Transverse colon (tissue), 4 donors: Measurements from ENCODE around the gene LRP11.

Source experiments
- CTCF ChIP-seq, 5 experiments: fragments of 200-600 bp in 3 of 5; fragments of 450-650 bp in 2 of 5; sonication (generic) in 3 of 5; IDR thresholded peaks; 1 replicate in 2 of 5; 2 replicates in 3 of 5; pipeline ENCODE4 v1.5.1; 2016 to 2017; ENCODE audit warnings: antibody characterized with exemption in 5 of 5, inconsistent platforms in 3 of 5, mild to moderate bottlenecking in 2 of 5, moderate library complexity in 1 of 5
- EP300 ChIP-seq: sonication (generic); formaldehyde crosslinking; IDR thresholded peaks from one replicate; pipeline ENCODE4 v1.6.1; 2017; ENCODE audit warnings: antibody characterized with exemption, low read depth
- POLR2A ChIP-seq: fragments of 450-650 bp; IDR thresholded peaks from one replicate; pipeline ENCODE4 v1.6.1; 2016; ENCODE audit warnings: antibody characterized with exemption, mild to moderate bottlenecking, moderate library complexity
- POLR2AphosphoS5 ChIP-seq, 3 donors: sonication (generic); formaldehyde crosslinking; IDR thresholded peaks; one replicate each; pipeline ENCODE4 v1.6.1; 2016; ENCODE audit warnings: antibody characterized with exemption in 3 of 3

DNA sequence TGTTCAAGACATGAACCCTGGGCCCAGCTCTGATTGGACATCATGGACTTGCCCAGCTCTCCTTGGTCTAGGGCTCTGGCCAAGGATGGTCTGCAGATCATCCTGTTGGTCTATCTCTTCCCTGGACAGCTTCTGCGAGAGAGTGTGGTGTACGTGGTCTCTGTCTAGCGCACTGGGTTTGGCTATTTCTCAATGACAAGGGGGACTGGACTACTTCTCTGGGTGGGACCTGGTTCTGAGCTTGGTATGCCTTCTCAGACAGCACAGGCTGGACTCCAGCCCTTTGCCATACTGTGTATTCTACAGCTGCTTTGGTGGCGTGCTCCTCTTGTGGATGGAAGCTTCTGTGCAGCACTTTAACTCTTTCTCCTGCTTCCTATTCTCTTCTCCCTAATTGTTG lies 42.2 kb upstream of the LRP11 start:
- TF ChIP-seq CTCF (IDR thresholded peaks at IDR 0.05) (no peak), POLR2A (no peak), POLR2AphosphoS5 (IDR thresholded peaks at IDR 0.05) (no peak), EP300 (no peak)
